HG03565 (cell line): Measurements from ENCODE around the gene PLPPR2.
"Not testable (repeated sequence)": the region's sequence is repeated elsewhere in the genome, so short reads cannot be mapped to it uniquely, and the experiment has no call there.

Source experiments
- ATAC-seq: cut with Tn5 transposase; IDR thresholded peaks from one replicate; pipeline ENCODE4 v1.9.1; 2021; ENCODE audit warnings: mild to moderate bottlenecking, moderate library complexity; ENCODE audit not compliant: unreplicated experiment

PLPPR2 gene

GRCh38 chr19:11339254-11340098, 15.8 kb upstream of the PLPPR2 start, which contains the start of gene RAB3D:
TSS of gene RAB3D (minus strand) at chr19:11339657. CDS start at chr19:11337399, 2,258 bp downstream.
- ATAC-seq: no peak

- ATAC-seq: not testable (repeated sequence)
Observed at GRCh38 chr19:11340099-11340467, 15.1 kb upstream of the PLPPR2 start.

- ATAC-seq: no peak
Observed at GRCh38 chr19:11342429-11342828, 12.8 kb upstream of the PLPPR2 start.

- ATAC-seq: no peak
Observed at GRCh38 chr19:11345122-11345803, 10.0 kb upstream of the PLPPR2 start.

GRCh38 chr19:11346104-11346940, 8.9 kb upstream of the PLPPR2 start, which contains the start of the genes CCDC159 and TMEM205:
TSS of gene CCDC159 (plus strand) at chr19:11346519. CDS start at chr19:11346607, 88 bp downstream.
TSS of gene TMEM205 (minus strand) at chr19:11346268. CDS start at chr19:11345619, 649 bp downstream.
- peak; percentile 86 for ATAC-seq

- no peak for ATAC-seq
Observed at GRCh38 chr19:11347546-11348039, 7.6 kb upstream of the PLPPR2 start.

GRCh38 chr19:11349171-11349570, 6.1 kb upstream of the PLPPR2 start:
- no peak for ATAC-seq

GRCh38 chr19:11354102-11354501, 1.1 kb upstream of the PLPPR2 start:
- ATAC-seq: not testable (repeated sequence)

- no peak for ATAC-seq
Observed at GRCh38 chr19:11356074-11356397, 804 bp downstream of the PLPPR2 start.

- no peak for ATAC-seq
Observed at GRCh38 chr19:11356676-11357550, 1.7 kb downstream of the PLPPR2 start.

GRCh38 chr19:11359421-11359820, 4.2 kb downstream of the PLPPR2 start:
- ATAC-seq: no peak

- ATAC-seq: no peak
Observed at GRCh38 chr19:11361037-11361770, 6.0 kb downstream of the PLPPR2 start.

- no peak for ATAC-seq
Observed at GRCh38 chr19:11361771-11362731, 6.8 kb downstream of the PLPPR2 start.

GRCh38 chr19:11363881-11364280, 8.6 kb downstream of the PLPPR2 start:
- no peak for ATAC-seq

GRCh38 chr19:11364296-11364904, 9.2 kb downstream of the PLPPR2 start:
- no peak for ATAC-seq

GRCh38 chr19:11364935-11365334, 9.7 kb downstream of the PLPPR2 start:
- no peak for ATAC-seq

GRCh38 chr19:11365557-11366117, 10.4 kb downstream of the PLPPR2 start:
- no peak for ATAC-seq
